HG03196 (cell line): ENCODE data around the gene IQGAP2.

ENCODE experiments used
- ATAC-seq: cut with Tn5 transposase; IDR thresholded peaks from one replicate; pipeline ENCODE4 v1.9.1; 2021; ENCODE audit not compliant: unreplicated experiment

Gene IQGAP2

GRCh38 chr5:76384705-76385104 is 18.4 kb upstream of the IQGAP2 start:
- ATAC-seq = no peak

GRCh38 chr5:76385540-76385939 is 17.5 kb upstream of the IQGAP2 start:
- no peak for ATAC-seq

GRCh38 chr5:76386360-76386759 is 16.7 kb upstream of the IQGAP2 start:
- no peak for ATAC-seq

- ATAC-seq = no peak
Measured at GRCh38 chr5:76388236-76388635, 14.8 kb upstream of the IQGAP2 start.

GRCh38 chr5:76388791-76389512 is 14.1 kb upstream of the IQGAP2 start:
- no peak for ATAC-seq

GRCh38 chr5:76389513-76390154 is 13.5 kb upstream of the IQGAP2 start:
- no peak for ATAC-seq

- no peak for ATAC-seq
Measured at GRCh38 chr5:76391014-76391413, 12.1 kb upstream of the IQGAP2 start.

- ATAC-seq = no peak
Measured at GRCh38 chr5:76393035-76393680, 9.9 kb upstream of the IQGAP2 start.

- ATAC-seq = no peak
Measured at GRCh38 chr5:76397200-76397599, 5.9 kb upstream of the IQGAP2 start.

GRCh38 chr5:76399268-76399667 is 3.8 kb upstream of the IQGAP2 start:
- no peak for ATAC-seq

- ATAC-seq = no peak
Measured at GRCh38 chr5:76400466-76400865, 2.6 kb upstream of the IQGAP2 start.

GRCh38 chr5:76401801-76402250 is 1.3 kb upstream of the IQGAP2 start:
- ATAC-seq = no peak

GRCh38 chr5:76402251-76402885 is 717 bp upstream of the IQGAP2 start:
- peak; percentile 33 for ATAC-seq

- peak; percentile 20 for ATAC-seq
Measured at GRCh38 chr5:76403766-76404222, 709 bp downstream of the IQGAP2 start.

- peak; percentile 27 for ATAC-seq
Measured at GRCh38 chr5:76404223-76405211, 1.4 kb downstream of the IQGAP2 start.

GRCh38 chr5:76406014-76406413 is 2.9 kb downstream of the IQGAP2 start:
- no peak for ATAC-seq

GRCh38 chr5:76406673-76407072 is 3.6 kb downstream of the IQGAP2 start:
- ATAC-seq = no peak

- ATAC-seq = no peak
Measured at GRCh38 chr5:76408104-76408654, 5.1 kb downstream of the IQGAP2 start.

- ATAC-seq = no peak
Measured at GRCh38 chr5:76412511-76412910, 9.4 kb downstream of the IQGAP2 start.

- ATAC-seq = no peak
Measured at GRCh38 chr5:76413746-76414145, 10.7 kb downstream of the IQGAP2 start.
